WTC11 (cell line): ENCODE measurements around the gene CHL1. TPM values are rescaled to one million over a fixed set of nuclear protein-coding genes. Genes with fewer than 3 reads are reported as not detected.

ENCODE experiments used
- ATAC-seq: fragments of 200-7000 bp; cut with Tn5 transposase; 2 replicates; pipeline ENCODE4 v1.10.0; 2021; ENCODE audit warnings: mild to moderate bottlenecking, moderate library complexity
- CTCF ChIA-PET: fragments of 300-600 bp; sonication (Branson Sonifier 250); formaldehyde crosslinking; loops from one replicate; lab custom pipeline; 2021; ENCODE audit warnings: antibody characterized with exemption; lab: Charles Lee
- POLR2A ChIA-PET: fragments of 350-600 bp; sonication (Branson Sonifier 250); formaldehyde crosslinking; loops from one replicate; lab custom pipeline; 2021; ENCODE audit warnings: antibody characterized with exemption; lab: Charles Lee
- DNase-seq: peaks from one replicate; pipeline ENCODE4 v3.0.0; 2021; ENCODE audit warnings: low spot score
- H3K27ac Mint-ChIP-seq: 2 replicates; pipeline ENCODE4 v1.8.0; 2021; ENCODE audit warnings: mixed read lengths
- H3K27me3 Mint-ChIP-seq: 2 replicates; pipeline ENCODE4 v1.8.0; 2021; ENCODE audit warnings: low read depth, mild to moderate bottlenecking, moderate library complexity, mixed read lengths
- H3K36me3 Mint-ChIP-seq: 2 replicates; pipeline ENCODE4 v1.8.0; 2021; ENCODE audit warnings: mixed read lengths
- H3K4me1 Mint-ChIP-seq: 2 replicates; pipeline ENCODE4 v1.8.0; 2022; ENCODE audit warnings: mixed read lengths
- H3K4me3 Mint-ChIP-seq: 2 replicates; pipeline ENCODE4 v1.8.0; 2021; ENCODE audit warnings: mild to moderate bottlenecking, moderate library complexity, mixed read lengths
- H3K9me3 Mint-ChIP-seq: 2 replicates; pipeline ENCODE4 v1.8.0; 2021; ENCODE audit warnings: mixed read lengths
- AR ChIP-seq: fragments of 250-450 bp; sonication (Bioruptor Pico); IDR thresholded peaks from 2 replicates; pipeline ENCODE4 v1.9.0; 2021; ENCODE audit warnings: mild to moderate bottlenecking
- CREB1 ChIP-seq: sonication (generic); formaldehyde crosslinking; IDR thresholded peaks from 2 replicates; pipeline ENCODE4 v1.8.0; 2023; ENCODE audit warnings: mild to moderate bottlenecking, missing genetic modification reagents
- CTCF ChIP-seq: fragments of 200-600 bp; IDR thresholded peaks from 2 replicates; pipeline ENCODE4 v1.8.0; 2022; ENCODE audit warnings: antibody characterized with exemption
- EMX1 ChIP-seq: fragments of 250-450 bp; sonication (Bioruptor Pico); IDR thresholded peaks from 2 replicates; pipeline ENCODE4 v1.8.0; 2021; ENCODE audit warnings: mild to moderate bottlenecking
- GRHL2 ChIP-seq: fragments of 250-450 bp; sonication (Bioruptor Pico); IDR thresholded peaks from 2 replicates; pipeline ENCODE4 v1.8.0; 2022; ENCODE audit warnings: mild to moderate bottlenecking, moderate library complexity; ENCODE audit not compliant: insufficient replicate concordance, severe bottlenecking
- IRF1 ChIP-seq: sonication (generic); formaldehyde crosslinking; IDR thresholded peaks from 2 replicates; pipeline ENCODE4 v1.8.0; 2023; ENCODE audit warnings: missing genetic modification reagents
- JUN ChIP-seq: sonication (generic); formaldehyde crosslinking; IDR thresholded peaks from 2 replicates; pipeline ENCODE4 v1.8.0; 2023; ENCODE audit warnings: mild to moderate bottlenecking, missing genetic modification reagents
- KAT7 ChIP-seq: sonication (generic); formaldehyde crosslinking; IDR thresholded peaks from 2 replicates; pipeline ENCODE4 v1.8.1; 2023; ENCODE audit warnings: missing genetic modification reagents, mild to moderate bottlenecking, borderline replicate concordance
- MYBL2 ChIP-seq: sonication (generic); formaldehyde crosslinking; IDR thresholded peaks from 2 replicates; pipeline ENCODE4 v1.8.1; 2023; ENCODE audit warnings: mild to moderate bottlenecking, moderate library complexity, missing genetic modification reagents
- NFATC4 ChIP-seq: fragments of 250-450 bp; sonication (Bioruptor Pico); IDR thresholded peaks from 2 replicates; pipeline ENCODE4 v1.9.0; 2021; ENCODE audit warnings: mild to moderate bottlenecking
- NFE2L1 ChIP-seq: sonication (generic); formaldehyde crosslinking; IDR thresholded peaks from 2 replicates; pipeline ENCODE4 v1.8.1; 2023; ENCODE audit warnings: missing genetic modification reagents
- OVOL2 ChIP-seq: fragments of 250-450 bp; sonication (Bioruptor Pico); IDR thresholded peaks from 2 replicates; pipeline ENCODE4 v1.9.0; 2021; ENCODE audit warnings: mild to moderate bottlenecking, borderline replicate concordance
- PREB ChIP-seq: sonication (generic); formaldehyde crosslinking; IDR thresholded peaks from 2 replicates; pipeline ENCODE4 v1.8.1; 2022; ENCODE audit warnings: mild to moderate bottlenecking, missing genetic modification reagents, moderate library complexity, borderline replicate concordance
- RORB ChIP-seq: fragments of 250-450 bp; sonication (Bioruptor Pico); IDR thresholded peaks from 2 replicates; pipeline ENCODE4 v1.9.0; 2021; ENCODE audit warnings: mild to moderate bottlenecking
- SOX15 ChIP-seq: fragments of 250-450 bp; sonication (Bioruptor Pico); IDR thresholded peaks from 2 replicates; pipeline ENCODE4 v1.9.0; 2021; ENCODE audit warnings: mild to moderate bottlenecking
- SP1 ChIP-seq: sonication (generic); formaldehyde crosslinking; conservative IDR thresholded peaks from 2 replicates; pipeline ENCODE4 v1.8.1; 2022; ENCODE audit warnings: missing genetic modification reagents
- STAT6 ChIP-seq: sonication (generic); formaldehyde crosslinking; conservative IDR thresholded peaks from 2 replicates; pipeline ENCODE4 v1.8.1; 2023; ENCODE audit warnings: mild to moderate bottlenecking, low read depth, missing genetic modification reagents, moderate library complexity
- TCF7 ChIP-seq: sonication (generic); formaldehyde crosslinking; IDR thresholded peaks from 2 replicates; pipeline ENCODE4 v1.8.0; 2022; ENCODE audit warnings: mild to moderate bottlenecking, low read depth, missing genetic modification reagents, moderate library complexity
- TEAD4 ChIP-seq: sonication (generic); formaldehyde crosslinking; IDR thresholded peaks from 2 replicates; pipeline ENCODE4 v1.8.0; 2022; ENCODE audit warnings: mild to moderate bottlenecking, missing genetic modification reagents
- ZBTB21 ChIP-seq: sonication (generic); formaldehyde crosslinking; IDR thresholded peaks from 2 replicates; pipeline ENCODE4 v1.8.1; 2023; ENCODE audit warnings: mild to moderate bottlenecking, missing genetic modification reagents, borderline replicate concordance
- ZNF219 ChIP-seq: sonication (generic); formaldehyde crosslinking; IDR thresholded peaks from 2 replicates; pipeline ENCODE4 v1.8.0; 2023; ENCODE audit warnings: missing genetic modification reagents, mild to moderate bottlenecking, borderline replicate concordance
- ZNF232 ChIP-seq: sonication (generic); formaldehyde crosslinking; IDR thresholded peaks from 2 replicates; pipeline ENCODE4 v1.8.0; 2022; ENCODE audit warnings: mild to moderate bottlenecking, missing genetic modification reagents
- ZNF263 ChIP-seq: sonication (generic); formaldehyde crosslinking; IDR thresholded peaks from 2 replicates; pipeline ENCODE4 v1.8.1; 2022; ENCODE audit warnings: low read depth, mild to moderate bottlenecking, moderate library complexity, missing genetic modification reagents
- ZNF317 ChIP-seq: sonication (generic); formaldehyde crosslinking; IDR thresholded peaks from 2 replicates; pipeline ENCODE4 v1.8.1; 2023; ENCODE audit warnings: low read depth, mild to moderate bottlenecking, moderate library complexity, missing genetic modification reagents, borderline replicate concordance
- ZNF512 ChIP-seq: sonication (generic); formaldehyde crosslinking; IDR thresholded peaks from 2 replicates; pipeline ENCODE4 v1.8.1; 2022; ENCODE audit warnings: missing genetic modification reagents, borderline replicate concordance
- ZNF671 ChIP-seq: fragments of 250-450 bp; sonication (Bioruptor Pico); IDR thresholded peaks from 2 replicates; pipeline ENCODE4 v1.8.0; 2021; ENCODE audit warnings: mild to moderate bottlenecking
- total RNA-seq: library from RNA; stranded (reverse); gene quantifications from 3 replicates; pipeline ENCODE4 v1.2.3, GENCODE V29; 2021

The CHL1 gene
- total RNA-seq, 1 experiment from 2014 or later, result not detected

- Mint-ChIP-seq H3K4me3 (no peak overlapping the region), H3K27me3 (peaks cover 4% of the 10 kb centered on the region; the same call in 1 of the 2 replicates), H3K4me1 (no peaks in the 10 kb centered on the region), H3K36me3 (peaks cover 60% of the 10 kb centered on the region), H3K9me3 (peaks cover 79% of the 10 kb centered on the region), H3K27ac (no peak overlapping the region)
- ATAC-seq (no peak), DNase-seq (no peak)
- POLR2A ChIA-PET, result no interaction called here
- CTCF ChIA-PET, result no interaction called here
- no peak for TF ChIP-seq NFE2L1 (CRISPR knock-in tag)
- TF ChIP-seq ZNF219, result no peak
- no peak for TF ChIP-seq GRHL2
- TF ChIP-seq TCF7 (CRISPR knock-in tag), result no peak
- no peak for TF ChIP-seq ZNF317 (CRISPR knock-in tag)
- no peak for TF ChIP-seq EMX1 (CRISPR knock-in tag)
- TF ChIP-seq MYBL2 (CRISPR knock-in tag), result no peak
- no peak for TF ChIP-seq AR (CRISPR knock-in tag)
- TF ChIP-seq RORB, result no peak
- TF ChIP-seq ZBTB21 (CRISPR knock-in tag), result no peak
- TF ChIP-seq ZNF232 (CRISPR knock-in tag), result no peak
- TF ChIP-seq IRF1 (CRISPR knock-in tag), result no peak
- TF ChIP-seq ZNF671 (CRISPR knock-in tag), result no peak
- TF ChIP-seq OVOL2 (CRISPR knock-in tag), result no peak
- TF ChIP-seq SOX15, result no peak
- TF ChIP-seq JUN (CRISPR knock-in tag), result no peak
- TF ChIP-seq KAT7 (CRISPR knock-in tag), result no peak
Observed at GRCh38 chr3:166071-166470, 30.5 kb upstream of the CHL1 start.

GRCh38 chr3:166799-167198 lies 29.8 kb upstream of the CHL1 start:
- H3K27me3 Mint-ChIP-seq, result peaks cover 4% of the 10 kb centered on the region; the same call in 1 of the 2 replicates
- DNase-seq, result no peak
- no peak overlapping the region for H3K27ac Mint-ChIP-seq
- peaks cover 73% of the 10 kb centered on the region for H3K9me3 Mint-ChIP-seq
- H3K4me3 Mint-ChIP-seq, result no peak overlapping the region
- ChIA-PET POLR2A (no interaction called here), CTCF (no interaction called here)
- H3K4me1 Mint-ChIP-seq, result no peaks in the 10 kb centered on the region
- peaks cover 56% of the 10 kb centered on the region for H3K36me3 Mint-ChIP-seq
- ATAC-seq, result no peak
- TF ChIP-seq ZNF232 (CRISPR knock-in tag), result no peak
- no peak for TF ChIP-seq ZNF263 (CRISPR knock-in tag)
- no peak for TF ChIP-seq NFATC4 (CRISPR knock-in tag)
- TF ChIP-seq IRF1 (CRISPR knock-in tag), result no peak
- no peak for TF ChIP-seq PREB (CRISPR knock-in tag)
- no peak for TF ChIP-seq ZNF512 (CRISPR knock-in tag)
- TF ChIP-seq CREB1 (CRISPR knock-in tag), result no peak
- no peak for TF ChIP-seq CTCF
- TF ChIP-seq STAT6 (CRISPR knock-in tag), result no peak
- TF ChIP-seq SP1 (CRISPR knock-in tag), result no peak
- TF ChIP-seq TEAD4, result no peak
- no peak for TF ChIP-seq RORB
